Activated CD4-positive, alpha-beta T cell treated with anti-CD3 and anti-CD28 coated beads for 24 hours (primary cell): ENCODE measurements around the gene OR1D5.
"Not testable (repeated sequence)": the region's sequence is repeated elsewhere in the genome, so short reads cannot be mapped to it uniquely, and the experiment has no call there.

Experiments
- DNase-seq, 2 donors: peaks; one replicate each; pipeline ENCODE4 v3.0.0-alpha.2; 2020; ENCODE audit warnings: low read depth in 2 of 2

Gene OR1D5, protein sequence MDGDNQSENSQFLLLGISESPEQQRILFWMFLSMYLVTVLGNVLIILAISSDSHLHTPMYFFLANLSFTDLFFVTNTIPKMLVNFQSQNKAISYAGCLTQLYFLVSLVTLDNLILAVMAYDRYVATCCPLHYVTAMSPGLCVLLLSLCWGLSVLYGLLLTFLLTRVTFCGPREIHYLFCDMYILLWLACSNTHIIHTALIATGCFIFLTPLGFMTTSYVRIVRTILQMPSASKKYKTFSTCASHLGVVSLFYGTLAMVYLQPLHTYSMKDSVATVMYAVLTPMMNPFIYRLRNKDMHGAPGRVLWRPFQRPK

DNA sequence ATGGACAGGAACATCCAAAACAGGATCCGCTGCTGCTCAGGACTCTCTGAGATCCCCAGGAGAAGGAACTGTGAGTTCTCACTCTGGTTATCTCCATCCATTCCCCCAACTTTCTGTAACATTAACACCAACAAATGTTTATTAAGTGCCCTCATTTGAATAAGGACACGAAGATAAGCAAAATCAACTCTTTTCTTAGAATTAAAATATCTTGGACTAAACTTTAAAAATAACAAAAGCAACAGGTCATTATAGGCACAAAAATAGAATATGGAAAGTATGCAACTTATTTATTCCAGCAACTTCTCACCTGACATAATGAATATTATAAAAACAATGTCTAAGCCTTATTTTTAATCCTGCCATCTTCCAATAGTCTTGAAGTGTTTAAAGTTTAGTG lies at the start of gene OR1D5:
Gene OR1D5 (minus strand): TSS at position 101 of the 400 bp plus-strand sequence. CDS start 0 bp downstream, at position 101.
- DNase-seq, result not testable (repeated sequence)

DNA sequence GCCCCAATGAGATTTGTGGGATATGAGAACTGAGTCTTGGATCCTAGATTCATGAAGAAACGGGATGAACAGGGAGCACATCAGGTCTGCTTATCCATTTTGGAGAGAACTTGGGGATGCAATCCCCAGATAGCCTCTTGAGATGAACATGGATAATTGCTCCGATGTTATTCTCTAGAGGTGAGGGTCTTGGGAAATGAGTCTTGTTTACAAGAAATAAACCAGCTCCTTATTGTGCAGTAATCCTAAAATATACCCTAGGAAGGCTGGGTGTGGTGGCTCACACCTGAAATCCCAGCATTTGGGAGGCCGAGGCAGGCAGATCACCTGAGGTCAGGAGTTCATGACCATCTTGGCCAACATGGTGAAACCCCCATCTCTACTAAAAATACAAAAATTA lies 40.9 kb upstream of the OR1D5 start, which contains the start of gene OR1D2:
Gene OR1D2 (minus strand): TSS at position 101 of the 400 bp plus-strand sequence. CDS start 11,426 bp downstream, outside the sequence.
- no peak for DNase-seq

DNA sequence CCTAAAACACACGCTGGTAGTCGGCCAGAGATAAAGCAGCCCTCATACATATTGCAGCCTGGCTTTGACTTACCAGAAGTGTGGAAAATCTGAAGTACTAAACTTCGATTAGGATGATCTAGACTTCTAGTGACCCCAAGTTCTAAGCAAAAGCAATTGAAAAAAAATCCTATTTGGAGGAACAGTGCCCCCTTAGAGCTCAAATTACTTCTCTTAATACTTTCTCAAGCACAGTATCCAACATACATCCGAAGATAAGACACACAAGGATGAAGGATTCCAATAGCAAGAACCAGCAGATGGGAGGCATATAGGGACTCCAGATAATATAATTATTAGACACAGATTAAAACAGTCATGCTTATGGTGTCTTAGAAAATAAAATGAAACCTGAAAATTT lies 10.4 kb upstream of the OR1D5 start:
- not testable (repeated sequence) for DNase-seq

DNA sequence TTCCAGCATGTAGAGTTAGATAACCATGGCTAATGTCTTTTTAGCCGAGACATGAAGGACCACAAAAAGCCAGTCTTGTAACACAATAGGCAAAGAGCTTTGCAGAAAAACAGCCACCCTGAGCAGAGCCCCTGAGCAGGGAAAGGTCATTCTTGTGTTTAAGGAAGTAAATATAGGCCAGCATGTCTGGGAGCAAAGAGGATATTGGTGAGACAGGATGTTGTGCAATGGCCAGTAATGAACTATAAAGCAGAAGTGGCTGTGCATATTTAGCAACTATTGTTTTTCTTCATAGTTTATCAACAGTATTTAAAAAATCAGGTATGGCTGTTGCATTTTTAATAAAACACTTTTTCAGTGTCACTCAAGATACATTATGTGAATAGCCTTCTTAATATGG lies 1.8 kb upstream of the OR1D5 start:
- not testable (repeated sequence) for DNase-seq

DNA sequence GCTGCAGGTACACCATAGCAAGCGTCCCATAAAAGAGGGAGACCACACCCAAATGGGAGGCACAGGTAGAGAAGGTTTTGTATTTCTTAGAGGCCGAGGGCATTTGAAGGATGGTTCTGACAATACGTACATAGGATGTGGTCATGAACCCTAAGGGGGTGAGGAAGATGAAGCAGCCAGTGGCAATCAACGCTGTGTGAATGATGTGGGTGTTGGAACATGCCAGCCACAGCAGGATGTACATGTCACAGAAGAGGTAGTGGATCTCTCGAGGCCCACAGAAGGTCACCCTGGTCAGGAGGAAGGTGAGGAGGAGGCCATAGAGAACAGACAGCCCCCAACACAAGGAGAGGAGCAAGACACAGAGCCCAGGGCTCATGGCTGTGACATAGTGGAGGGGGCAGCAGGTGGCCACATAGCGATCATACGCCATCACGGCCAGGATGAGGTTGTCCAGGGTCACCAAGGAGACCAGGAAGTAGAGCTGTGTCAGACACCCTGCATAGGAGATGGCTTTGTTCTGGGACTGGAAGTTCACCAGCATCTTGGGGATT lies 506 bp downstream of the OR1D5 start:
- not testable (repeated sequence) for DNase-seq

DNA sequence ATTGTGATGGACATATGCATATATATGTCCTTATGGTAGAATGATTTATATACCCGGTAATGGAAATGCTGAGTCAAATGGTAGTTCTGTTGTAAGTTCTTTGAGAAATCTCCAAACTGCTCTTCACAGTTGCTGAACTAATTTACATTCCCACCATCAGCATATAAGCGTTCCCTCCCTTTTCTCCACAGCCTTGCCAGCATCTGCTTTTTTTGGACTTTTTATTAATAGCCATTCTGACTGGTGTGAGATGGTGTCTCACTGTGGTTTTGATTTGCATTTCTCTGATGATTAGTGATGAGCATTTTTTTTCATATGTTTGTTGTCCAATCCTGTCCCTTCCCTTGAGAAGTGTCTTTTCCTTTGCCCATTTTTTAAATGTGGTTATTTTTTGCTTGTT lies 8.5 kb downstream of the OR1D5 start:
- DNase-seq, result not testable (repeated sequence)

DNA sequence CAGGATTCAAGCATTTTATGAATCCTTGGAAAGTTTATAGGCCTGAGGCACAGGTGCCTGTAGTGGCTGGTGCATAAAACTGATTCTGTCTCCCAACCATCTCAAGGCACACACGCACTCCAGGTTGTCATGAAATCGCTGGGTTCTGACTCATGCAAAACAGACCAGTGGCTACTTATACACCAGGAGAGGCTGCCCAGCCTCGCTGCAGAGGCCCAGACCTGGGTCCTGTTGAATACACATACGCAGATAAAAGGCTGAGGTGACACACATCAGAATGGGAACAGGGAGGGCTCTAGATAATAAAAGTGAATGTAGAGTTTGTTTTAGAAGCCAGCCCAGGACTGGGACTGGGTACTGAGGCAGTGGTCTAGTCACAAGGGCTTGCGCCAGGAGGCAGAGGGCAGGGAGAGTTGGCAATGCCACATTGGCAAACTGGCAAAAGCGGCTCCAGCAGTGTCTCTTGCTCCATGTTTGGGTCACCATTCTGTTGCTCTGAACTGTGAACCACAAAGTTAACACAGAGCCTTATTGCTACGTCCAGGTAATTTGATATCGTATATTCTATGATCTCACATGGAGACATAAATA lies 13.6 kb downstream of the OR1D5 start:
- DNase-seq, result no peak

DNA sequence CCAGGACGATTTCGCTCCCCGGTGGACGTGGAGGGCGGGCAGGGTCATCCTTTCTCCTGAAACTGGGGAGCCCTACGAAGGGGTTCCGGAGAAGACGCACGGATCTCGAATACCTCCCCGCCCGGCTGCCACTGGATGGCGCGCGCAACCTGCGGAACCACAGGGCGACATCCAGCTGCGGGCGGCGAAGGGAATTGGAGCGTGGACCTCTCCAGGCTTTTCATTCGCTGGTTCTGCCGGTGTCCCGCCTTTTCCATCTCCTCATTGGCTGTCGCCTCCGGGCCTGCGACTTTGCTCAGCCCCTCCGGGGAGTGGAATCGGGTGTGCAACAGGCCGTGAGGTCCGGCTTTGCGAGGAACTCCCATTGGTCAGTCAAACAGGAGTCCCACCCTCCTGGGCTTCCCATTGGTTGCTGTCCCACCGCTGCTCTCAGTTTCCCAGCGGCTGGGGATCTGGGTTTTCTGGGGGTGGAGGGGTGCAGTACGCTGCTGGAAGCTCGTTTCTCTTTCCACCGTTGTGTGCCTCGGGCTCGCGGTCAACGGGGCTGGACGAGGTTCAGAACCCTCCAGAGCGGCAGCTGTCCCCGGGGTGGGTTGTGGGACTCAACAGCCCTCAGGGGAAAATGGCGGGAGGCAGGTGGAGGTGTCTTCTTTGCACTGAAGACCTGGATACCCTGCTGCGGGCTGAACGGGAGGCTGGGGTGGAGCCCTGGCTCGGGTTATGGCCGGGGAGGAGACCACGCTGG lies 14.5 kb downstream of the OR1D5 start:
- peak; percentile 89 for DNase-seq

DNA sequence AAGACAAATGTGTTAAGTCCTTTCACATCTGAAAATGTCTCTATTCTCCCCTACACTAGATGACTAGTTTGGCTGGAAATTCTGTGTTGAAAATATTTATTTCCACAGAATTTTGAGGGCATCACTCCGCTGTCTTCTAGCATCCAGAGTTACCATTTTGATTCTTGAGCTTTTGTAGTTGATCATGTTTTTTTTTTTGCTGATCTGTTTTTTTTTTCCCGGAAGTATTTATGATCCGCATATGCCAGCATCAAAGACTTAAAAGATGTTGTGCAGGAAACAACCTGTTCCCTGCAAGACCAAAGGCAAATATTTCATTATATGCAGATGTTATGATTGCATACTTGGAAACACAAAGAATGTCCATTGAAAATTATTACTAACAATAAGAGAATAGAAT lies 16.7 kb downstream of the OR1D5 start:
- DNase-seq, result no peak

DNA sequence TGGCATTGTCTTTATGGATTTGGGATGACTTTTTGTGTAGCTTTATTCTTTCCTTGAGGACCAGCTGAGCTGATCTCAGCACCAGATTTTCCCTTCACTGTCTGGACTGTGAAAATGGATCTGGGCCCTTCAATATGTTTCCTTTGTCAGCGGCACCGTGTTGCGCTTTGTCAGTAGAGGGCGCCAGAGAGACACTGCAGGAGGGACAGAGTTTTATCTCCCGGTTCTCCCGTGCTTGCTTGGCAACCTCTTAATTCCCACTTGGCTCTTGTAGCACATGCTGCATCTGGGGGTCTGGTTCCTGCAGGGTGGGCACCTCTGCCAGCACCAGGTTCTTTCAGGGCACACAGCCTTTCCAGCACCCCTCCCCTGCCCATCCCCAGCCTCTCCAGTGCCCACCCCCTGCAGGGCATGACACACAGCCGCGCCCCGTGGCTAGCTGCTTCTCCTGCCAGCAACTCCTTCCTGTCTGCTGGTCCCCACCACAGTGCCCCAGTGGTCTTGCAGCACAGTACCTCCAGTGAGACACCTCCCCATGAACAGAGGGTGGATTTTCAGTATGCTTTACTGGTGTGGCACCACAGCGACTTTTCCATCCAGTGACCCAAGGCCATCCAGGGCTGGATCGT lies 19.6 kb downstream of the OR1D5 start:
- DNase-seq, result peak in 1 of 2 donors; percentile 11

DNA sequence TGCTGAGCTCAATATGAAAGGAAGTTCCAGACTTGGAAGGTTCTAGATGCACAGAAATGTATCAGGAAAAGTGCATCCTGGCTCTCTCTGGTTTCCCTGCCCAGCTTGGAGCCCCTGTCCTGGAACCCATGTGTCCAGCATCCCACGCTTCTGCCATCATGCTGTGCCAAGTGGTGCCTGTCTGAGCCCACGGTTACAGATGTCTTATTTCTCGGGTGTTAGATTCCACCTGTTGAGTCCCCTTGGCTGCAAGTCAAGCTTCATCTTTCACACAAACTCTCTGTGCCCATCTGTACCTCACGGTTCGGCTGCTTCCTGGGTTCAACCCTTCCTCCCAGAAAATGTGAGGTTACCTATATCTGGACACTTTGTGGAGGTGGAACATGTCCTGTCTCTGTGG lies 22.5 kb downstream of the OR1D5 start:
- no peak for DNase-seq

DNA sequence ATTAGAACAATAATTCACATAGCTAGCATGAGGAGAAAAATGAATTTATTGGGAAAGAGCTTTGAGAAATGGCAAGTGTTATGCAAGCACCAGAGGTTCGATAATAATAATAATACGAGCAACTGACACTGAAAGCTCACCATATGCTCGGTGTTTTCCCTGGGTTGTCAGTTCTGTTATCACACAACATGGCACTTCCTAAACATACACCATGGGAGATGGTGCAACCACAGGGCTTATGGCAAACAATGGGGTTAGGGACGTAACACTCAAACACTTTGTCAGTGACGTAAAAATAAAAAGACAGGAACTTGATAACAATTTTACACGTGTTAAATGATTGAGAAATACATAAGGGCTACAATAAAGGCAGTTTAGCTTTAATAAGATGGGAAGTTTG lies 23.7 kb downstream of the OR1D5 start:
- DNase-seq, result no peak

DNA sequence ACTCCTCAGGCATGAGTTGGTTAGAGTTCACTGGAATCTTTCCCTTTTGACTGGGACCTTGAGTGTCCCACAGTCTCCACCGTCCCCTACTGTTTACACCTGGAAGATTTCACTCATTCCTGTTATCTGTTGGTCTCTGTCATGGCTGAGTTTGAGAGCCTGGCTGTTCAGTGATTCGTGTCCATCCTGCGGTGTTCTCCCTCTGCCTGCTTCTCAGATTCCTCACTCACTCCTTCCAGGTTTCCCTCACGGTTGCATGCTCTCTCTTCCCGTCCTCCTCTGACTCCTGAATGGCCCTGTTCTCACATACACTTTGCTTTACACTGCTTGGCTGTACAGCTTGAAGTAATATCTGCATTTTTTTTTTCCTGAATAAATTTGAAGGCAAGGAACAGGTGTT lies 24.5 kb downstream of the OR1D5 start:
- DNase-seq, result no peak

DNA sequence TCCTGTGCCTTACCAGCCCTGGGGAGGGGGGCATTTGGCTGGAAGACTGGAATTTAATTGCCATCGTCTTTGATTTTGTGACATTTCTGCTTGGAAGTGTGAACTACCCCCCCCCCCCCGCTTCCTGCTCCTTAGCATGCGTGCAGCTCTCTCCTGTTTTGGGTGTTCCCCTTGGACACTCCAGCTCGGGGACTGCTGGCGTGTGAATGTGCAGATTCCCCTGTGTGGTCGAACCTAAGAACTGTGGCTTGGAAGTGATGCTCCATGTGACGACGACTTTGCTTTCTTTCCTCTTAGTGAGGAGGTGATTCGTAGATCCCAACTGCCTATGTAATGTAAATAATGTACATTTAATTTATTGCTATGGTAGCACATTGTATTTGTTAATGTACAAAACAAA lies 26.1 kb downstream of the OR1D5 start:
- DNase-seq, result no peak

DNA sequence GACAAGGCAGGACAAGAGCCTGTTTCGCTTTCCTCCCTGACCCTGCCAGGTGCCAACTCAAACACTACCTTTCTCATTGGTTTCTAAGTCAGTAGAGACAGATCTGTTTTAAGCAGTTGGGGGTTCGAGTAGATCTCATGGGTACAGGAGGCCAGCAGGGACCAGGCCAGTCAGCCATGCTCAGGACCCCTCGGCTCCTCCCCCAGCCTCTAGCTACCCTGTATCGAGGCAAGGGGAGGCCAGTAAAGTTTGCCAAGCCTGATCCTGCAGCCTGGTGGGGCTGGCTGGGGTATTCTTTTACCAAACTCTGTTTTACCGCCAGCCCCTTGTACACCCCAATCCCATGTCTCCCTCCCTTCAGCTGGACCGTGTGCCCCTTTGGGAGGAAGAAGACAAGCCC lies 26.6 kb downstream of the OR1D5 start:
- DNase-seq, result no peak

DNA sequence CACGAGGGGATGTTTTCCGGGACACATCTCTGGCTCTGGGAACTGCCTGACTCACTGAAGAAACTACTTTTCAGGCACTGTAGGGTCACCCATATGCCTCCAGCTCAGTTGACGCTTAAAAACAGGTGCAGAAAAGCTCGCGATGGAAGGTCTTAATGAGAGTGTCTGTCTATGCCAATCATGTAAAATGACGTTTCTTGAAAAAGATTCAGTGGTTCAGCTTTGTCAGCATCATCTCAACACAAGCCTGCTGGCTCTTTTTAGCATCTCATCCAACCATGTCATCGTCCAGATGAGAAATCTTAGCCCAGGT lies 27.5 kb downstream of the OR1D5 start:
- DNase-seq, result no peak

DNA sequence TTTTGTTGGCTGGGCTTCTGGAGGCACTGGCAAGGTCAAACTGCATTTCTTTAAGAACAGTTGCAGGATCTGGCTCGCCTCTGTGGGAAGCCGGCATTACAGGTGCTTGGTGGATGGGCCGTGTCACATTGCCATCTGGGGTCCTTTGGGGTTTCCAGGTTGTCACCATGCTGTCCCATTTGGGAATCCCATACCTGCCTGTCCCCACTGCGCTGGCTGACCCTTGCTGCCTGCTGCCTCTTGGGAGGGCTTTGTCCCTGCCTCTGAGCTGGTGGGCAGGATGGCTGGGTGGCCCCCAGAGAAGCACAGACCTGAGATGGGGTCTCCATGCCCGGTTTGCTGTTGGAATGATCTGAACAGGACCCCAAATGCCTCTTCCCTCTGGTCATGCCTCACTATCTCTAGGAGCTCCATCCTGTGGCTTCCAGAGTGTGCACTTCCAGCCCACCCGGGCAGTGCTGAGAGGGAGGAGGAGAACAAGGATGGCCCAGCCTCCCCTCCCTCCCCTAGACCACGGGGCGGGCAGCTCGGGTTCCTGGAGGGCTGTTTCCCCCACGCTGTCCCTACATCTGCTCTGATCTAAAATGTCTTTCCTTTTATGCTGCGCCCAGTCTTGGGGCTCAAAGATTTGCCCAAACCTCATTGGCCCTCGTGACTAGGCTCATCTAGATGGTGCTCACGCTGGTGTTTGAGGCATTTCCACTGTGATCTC lies 28.0 kb downstream of the OR1D5 start:
- DNase-seq, result no peak

DNA sequence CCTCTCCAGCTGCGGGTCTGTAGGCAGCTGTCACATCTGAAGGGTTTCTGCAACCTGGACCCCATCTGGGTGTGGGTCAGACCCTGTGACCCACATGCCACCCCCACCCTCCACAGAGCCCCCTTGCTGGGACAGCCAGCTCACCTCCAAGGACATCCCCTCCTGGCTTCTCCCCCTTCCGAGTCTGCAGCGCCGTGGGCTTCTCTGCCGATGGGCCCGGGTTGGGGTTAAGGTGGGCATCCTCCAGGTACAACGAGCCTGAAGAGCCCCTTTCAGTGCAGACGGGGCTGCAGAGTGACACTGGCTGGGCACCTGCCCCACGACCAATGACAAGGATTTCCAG lies 28.9 kb downstream of the OR1D5 start:
- DNase-seq, result no peak

DNA sequence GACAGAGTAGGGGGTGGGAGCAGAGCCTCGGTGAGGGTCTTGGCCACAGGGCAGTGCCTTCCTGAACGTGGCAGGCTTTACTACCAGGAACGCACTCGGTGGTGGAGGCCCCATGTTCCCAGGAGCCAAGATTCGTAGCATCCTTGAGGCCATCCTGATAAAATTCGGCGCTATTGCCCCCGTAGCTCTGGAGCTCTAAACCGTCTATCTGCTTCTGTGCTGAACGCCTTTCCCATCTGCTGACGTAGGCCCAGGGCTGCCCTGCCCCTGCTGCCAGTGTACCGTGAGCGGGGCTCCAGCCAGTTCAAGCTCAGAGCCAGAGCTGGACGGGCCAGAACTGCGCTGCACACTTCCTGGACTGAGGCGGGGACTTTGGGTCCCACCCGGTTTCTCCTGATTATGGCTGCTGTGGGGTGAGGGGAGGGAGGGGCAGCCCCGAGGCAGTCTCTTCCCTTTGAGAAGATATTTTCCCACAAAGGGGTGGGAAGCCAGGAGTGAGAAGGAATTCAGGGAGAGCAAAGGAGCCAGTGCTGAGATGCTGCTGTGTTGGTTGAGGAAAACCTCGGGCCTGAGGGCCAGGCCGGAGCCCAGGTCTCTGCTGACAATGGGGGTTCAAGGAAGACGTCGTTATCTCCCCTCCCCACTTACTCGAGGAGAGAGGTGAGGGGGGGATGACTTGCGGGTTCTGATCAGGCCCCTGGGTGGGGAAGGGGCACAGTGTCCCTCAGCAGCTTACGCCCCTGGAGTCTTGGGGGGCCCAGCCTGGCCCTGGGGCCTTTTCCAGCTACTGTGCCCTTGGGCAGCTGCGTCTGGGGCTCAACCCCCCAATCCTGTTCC lies 29.4 kb downstream of the OR1D5 start:
- DNase-seq, result no peak

DNA sequence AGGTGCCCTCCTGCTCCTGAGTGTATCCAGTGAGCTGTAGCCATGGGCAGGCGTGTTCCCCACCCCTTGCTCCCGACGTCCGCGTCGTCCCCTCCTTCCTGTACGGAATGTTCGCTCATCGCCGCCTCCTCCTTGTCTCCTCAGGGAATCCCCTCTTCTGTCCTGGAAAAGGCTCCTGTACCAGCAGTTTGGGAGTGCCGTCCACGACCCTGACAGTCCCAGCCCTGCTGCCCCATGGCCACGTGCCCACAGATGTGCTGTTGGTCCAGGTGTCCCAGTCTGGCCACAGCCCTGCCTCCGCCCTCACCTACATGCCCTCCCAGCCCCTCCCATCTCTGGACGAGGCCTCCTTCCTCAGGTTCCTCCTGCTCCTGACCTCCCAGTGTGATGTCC lies 30.2 kb downstream of the OR1D5 start:
- no peak for DNase-seq
